Hepatic stellate cell (primary cell): ENCODE data around the gene HIVEP3.

ENCODE experiments used
- DNase-seq: peaks from one replicate; pipeline ENCODE4 v3.0.0; 2011; ENCODE audit warnings: low spot score

The HIVEP3 gene

DNA sequence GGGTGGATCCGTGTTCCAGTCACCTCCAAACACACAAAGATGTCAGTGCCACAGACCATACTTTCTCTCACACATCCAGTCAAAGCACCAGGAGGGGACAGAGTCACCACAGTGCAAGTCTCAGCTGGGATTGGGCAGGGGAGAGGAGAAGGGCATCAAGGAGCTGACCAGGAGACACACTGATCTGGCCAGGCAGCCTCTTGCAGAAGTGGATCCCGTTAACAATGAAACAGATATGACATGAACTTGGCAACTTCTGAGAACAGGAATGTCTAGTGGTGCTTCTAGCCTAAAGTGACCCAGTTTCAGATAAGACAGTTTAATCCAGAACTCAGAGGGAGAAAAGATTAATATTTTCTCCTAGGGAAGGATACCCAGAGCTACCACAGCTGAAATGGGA, 71.0 kb downstream of the HIVEP3 start:
- DNase-seq = no peak

DNA sequence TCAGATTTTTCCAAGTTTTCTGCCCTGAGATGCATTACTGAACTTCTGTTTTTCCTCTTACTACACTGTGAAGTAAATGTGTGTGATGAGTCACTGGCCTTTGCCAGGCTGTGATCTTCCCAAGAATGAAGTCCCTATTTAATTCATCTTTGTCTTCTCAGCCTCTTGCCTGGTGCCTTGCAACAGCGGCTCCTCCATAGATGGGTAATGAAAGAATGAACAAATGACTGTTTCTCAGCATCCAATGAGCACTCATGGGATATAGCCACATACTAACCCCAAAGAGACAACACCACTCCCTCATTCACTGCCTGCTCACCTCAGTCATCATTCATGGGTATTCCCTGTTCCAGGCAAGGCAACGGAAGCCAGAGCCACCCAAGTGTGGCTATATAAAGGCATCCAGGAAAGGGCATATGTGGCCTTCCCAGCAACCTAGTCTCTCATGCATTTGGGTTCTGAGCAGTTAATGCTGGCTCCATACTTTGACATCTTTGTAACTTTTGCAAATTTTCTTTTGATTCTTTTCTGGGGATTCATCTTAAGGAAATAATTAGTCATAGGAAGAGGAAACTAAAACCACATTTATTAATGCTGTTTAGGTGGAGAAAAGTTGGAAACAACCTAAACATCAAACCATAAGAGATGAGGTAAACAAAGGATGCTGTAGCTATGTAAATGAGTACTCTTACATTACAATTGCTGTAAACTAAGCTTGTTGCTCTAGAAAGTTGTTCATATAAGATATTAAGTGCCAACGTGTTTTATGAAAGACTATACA, 71.9 kb downstream of the HIVEP3 start:
- DNase-seq = peak; percentile 36

DNA sequence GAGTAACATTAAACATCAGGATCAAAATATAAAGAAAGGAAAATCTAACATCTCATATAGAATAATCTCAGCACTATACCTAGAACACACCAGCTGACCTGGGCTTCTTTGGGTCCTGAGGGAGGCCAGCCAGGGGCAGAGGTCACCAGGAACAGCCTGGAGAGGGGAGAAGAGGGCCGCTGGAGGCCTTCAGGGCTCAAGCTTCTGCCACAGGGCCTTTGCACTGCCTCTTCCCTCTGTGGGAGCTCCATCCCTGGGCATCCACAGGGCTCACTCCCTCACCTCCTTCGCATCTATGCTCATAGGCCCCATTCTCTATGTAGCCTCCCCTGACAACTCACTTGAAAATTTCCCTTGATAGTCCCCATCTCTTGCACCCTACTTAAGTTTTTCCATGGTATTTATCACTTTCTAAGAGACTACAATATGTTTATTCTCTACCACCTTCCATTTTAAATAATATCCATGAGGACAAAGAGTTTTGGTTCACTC, 73.9 kb downstream of the HIVEP3 start:
- DNase-seq = no peak

DNA sequence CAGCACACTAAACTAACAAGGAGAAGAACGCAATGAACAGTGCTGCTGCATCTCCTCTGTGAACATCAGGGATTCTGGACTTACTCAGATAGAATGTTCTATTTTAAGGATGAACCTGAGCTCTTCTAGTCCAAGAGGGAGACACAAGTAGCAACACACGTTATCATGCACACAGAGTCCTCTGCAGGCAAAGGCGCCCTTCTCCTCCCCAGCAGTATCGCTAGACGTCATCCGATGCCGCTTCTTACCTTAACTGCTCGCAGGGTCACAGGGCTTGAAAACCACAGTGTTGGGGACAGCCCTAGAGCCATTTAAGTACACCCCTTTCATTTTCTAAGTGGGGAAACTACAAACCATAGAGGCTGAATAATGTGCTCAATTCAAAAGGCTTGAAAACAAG, 74.5 kb downstream of the HIVEP3 start:
- no peak for DNase-seq

DNA sequence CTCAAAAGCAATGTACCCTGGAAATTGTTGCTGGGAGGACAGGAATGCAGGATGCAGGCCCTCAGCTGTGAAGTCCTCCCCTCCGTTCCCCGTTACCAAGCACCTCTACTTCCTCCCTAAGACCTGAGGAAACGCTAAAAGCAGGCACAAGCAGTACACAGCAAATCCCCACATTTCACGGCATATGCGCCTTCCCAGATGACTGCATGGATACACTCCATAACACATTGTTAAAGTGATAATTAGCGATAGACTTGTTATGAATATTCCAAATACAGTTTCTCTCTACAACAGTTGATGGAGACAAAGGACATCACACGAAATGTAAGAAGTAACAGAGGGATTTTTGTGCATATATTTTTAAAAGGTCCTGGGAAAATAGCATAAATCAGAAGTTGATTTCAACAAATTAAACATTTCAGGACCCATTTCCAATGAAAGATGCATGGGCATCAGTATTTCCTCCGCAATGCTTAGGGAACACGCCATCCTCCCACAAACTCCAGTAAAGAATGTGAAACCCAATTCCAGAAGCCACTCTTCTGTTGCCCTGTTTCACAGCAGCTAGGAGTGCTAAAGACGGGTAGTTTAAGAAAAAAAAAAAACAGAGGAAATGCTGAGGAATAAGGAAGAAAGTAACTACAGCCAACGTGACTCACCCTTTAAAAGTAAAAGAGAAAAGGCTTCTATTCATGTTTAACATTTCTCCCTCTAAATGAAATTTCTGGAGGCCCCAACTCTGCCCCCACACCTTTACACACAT, 75.5 kb downstream of the HIVEP3 start:
- peak; percentile 18 for DNase-seq

DNA sequence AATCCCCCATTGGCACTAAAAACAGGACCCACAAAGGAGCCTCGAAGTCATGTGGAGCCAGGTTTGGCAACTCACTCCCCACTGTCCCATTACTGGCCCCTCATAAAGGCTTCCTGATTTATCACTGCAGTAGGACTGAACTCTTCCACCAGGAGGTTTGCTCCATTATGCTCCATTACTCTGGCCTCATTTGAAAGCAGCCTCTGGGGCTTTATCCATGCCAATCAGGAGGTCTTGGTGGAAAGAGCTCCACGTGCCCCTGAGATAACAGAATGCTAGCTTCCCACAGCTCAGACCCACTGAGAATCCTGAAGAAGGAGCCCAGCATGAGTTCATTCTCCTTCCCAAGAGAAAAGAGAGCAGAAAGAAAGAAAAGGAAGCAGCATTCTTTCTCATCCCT, 76.4 kb downstream of the HIVEP3 start:
- DNase-seq = no peak

DNA sequence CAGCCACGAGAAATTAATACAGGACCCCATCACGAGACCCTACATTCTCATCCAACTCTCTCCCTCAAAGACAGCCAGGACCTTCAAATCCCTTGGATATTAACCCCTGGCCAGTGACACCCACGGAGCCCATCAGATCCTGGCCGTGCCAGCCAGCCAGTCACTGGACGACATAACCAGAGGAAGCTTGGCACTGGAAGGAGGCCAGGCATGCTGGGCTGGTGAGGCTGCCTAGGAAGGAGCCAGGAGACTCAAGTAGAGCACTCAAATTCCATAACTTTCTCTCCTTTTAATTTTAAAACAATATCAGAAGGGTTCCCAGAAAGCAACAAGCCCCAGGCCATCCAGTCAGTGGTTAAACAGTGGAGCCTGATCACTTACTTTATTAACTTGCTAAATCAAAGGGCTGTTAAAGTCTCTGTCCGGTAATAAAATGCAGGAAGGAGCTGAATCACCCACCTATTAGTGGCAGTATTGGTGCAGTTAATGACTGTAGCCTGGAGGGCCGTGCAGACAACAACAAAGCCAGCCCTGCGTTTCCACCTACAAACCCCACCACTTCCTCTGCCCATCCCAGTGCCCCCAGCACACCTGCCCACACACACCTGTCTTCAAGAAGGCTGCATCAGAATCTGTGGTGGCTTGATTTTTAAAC, 78.0 kb downstream of the HIVEP3 start:
- no peak for DNase-seq

DNA sequence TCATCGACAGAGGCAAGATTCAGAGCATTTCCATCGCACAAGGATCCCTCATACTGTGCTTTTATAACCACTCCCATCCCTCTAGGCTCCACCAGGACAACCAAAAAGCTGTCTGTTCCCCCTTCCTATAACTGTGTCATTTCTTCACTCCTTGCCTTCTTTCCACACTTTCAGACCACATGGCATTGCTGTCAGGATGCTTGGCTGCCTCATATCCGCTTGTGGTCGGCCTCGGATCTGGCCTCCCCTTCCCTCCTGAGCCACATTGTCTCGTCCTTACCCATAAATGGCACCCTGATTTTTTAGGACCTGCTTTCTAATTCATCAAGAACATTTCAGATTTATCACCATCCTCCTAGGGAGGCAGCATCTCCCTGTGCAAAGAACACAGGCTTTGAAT, 80.5 kb downstream of the HIVEP3 start:
- DNase-seq = no peak

DNA sequence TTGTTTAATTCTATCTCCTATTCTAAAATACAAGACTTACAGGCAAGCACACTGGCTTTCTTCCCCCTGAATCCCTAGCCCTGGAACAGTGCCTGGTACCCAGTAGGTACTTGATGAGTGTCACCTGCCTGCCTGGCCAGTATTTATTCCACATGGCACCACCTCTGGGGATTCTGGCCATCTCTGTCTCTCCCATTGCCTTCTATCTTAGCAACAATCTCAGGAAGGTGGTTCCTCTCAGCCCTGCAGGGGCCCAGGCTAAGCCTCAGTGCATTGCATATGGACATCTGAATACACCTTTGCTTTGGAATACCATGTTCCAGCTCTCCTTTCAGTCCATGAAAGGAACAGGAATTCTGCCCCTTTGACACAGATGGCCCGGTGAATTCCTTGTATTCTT, 81.0 kb downstream of the HIVEP3 start:
- DNase-seq = no peak

DNA sequence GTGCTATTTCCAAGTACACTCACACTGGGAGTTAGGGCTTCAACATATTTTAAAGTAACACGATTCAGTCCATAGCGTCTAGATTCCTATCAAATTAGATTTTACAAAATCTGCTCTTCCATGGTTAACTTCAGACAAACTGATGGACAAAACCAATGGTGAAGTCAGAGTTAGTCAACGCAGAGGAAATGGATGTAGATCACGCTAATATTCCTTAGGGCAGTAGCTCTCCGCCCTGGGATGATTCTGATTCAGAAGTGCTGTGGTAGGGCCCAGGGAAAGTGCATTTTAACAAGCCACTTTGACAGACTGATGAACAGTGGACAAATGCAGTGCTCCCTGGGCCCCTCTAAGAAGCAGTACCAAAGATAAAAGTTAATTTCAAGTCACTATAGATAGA, 83.2 kb downstream of the HIVEP3 start:
- DNase-seq = no peak

DNA sequence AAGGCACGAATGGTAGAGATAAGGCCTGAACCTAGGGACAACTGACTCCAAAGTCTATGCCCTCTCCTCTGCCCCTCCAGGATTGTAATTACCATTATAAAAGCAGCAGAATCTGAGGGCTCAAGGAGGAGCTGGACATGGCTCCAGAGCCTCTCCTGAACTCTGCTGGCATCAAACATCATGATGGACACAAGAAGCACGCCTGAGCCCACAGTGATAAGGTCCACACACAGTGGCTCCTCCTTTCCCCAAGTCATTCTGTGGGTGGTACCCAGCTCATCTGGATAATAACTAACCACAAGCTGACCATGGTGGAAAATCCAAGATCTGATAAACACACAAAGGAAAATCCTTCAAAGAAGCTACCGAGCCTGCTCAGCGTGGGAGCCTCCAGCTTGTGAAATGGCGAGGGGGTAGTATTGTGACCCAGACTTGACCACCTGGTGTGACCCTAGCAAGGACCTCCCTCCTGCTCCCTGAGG, 85.2 kb downstream of the HIVEP3 start:
- DNase-seq = no peak

DNA sequence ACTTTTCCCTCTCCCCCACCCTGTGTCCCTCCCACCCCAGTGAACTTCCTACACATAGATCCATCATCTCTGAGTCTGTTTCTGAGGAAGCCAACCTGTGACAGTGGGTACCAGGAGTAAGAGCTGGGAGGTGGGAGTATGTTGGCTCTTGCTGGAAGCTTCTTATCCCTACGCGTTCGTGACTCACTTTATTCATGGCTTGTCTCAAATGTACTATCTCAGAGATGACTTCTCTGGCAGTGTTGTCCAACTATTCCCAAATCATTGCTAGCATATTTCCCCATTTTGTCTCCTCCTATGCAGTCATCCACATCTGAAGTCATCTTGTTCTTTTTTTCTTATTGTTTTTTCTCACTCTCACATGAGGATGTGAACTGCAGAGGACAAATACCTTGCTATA, 88.0 kb downstream of the HIVEP3 start:
- no peak for DNase-seq

DNA sequence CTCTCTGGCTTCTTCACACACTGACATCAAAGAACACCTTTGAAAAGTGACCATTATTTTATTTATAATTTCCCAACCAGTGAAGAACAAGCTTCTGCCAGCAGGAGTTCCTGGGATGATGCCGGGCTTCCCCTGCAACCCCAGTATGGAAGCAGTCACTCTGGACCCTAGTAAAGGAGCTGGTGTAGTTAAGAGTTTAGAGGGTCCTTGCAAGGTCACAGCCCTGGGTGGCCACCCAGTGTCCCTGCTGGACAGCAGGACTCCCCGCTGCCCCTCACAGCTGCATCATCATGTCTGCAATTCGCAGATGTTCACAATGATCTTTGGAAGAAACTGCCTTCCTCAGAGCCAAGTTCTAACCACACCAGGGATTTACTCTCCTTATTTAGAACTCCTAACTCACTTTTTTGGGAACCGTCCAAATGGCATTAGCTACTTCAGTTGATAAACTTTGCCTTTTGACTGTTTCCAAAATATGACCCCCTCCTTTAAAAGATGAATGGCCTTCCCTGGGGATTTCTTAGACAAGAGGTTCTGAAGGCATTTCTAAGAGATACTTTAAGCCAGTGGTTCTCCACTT, 90.6 kb downstream of the HIVEP3 start:
- DNase-seq = no peak

DNA sequence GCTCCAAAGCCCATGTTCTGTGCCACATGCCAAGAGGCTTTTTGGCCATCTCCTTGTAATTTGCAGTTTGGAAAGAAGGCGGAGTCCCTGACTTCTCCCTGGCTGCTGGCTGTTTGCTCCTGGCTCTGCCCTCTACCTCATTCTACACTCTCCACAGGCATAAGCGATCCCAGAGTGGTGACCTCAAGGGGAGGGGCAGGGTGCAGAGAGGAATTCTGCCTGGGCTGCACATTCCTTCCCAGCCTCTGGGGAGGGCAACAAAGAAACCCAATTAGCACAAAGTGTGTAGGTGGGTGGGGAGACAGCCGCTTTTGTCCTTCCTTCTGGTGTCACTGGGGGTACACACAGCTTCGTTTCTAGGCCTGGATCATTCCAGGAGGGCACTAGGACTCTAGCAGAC, 95.3 kb downstream of the HIVEP3 start:
- peak; percentile 43 for DNase-seq

DNA sequence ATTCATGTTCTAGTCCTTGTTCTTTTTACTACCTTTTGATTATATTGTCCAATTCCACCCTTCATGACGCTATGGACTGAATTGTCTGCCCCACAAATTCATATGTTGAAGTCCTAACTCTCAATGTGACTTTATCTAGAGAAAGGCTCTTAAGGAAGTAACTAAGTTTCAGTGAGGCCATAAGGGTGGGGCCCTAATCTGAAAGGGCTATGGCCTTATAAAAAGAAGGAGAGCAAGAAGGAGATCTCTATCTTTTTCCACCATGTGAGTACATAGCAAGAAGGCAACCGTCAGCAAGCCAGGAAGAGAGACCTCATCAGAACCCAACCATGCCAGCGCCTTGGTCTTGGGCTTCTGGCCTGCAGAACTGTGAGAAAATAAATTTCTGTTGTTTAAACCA, 95.9 kb downstream of the HIVEP3 start:
- no peak for DNase-seq

DNA sequence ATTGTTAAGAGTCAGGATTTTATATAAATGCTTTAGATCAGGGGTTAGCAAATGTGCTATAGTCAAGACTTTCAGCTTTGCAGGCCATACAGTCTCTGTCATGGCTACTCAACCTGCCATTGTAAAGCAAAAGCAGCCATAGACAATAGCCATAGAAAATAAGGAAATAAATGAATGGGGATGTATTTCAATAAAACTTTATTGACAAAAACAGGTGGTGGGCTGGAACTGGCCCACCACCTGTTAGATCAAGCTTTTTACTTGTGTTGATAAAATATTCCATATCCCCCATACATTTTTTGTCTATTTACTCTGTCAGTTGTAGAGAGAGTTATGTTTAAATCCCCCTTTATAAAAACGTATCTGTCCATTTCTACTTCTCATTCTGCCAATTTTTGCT, 98.9 kb downstream of the HIVEP3 start:
- DNase-seq = no peak

DNA sequence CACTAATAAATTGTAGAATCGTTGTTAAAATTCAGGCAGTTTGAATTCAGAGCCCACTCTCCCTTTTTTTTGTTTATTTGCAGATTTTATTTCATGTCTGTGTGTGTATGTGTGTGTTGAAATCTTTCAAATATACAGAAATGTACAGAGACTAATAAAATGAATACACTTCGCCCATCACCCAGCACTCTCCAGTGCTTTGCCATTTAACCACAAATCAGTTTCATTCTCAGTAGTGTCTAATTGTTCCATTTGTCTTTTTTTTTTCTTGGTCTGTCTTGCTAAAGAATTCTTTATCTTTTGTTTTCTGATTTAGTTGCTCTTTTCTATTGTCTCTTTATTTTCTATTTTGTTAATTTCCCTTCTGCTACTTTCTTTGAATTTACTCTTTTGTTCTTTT, 99.7 kb downstream of the HIVEP3 start:
- no peak for DNase-seq

DNA sequence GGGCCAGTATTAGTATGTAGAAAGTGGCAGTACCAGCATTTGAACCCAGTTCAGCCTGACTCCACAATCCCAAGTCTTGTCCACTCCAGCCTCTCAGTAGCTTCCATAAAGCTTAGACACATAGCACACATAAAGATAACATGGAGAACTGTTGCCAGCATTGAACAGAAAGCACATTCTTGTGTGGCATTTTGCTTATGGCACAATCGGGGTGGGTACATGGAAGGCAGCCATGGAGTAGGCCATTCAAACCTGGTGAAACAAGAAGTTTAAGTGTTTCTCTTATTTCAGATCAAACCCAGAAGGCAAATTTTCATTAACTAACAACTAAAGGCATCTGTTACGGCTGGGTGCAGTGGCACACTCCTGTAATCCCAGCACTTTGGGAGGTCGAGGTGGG, 102.7 kb downstream of the HIVEP3 start:
- DNase-seq = no peak

DNA sequence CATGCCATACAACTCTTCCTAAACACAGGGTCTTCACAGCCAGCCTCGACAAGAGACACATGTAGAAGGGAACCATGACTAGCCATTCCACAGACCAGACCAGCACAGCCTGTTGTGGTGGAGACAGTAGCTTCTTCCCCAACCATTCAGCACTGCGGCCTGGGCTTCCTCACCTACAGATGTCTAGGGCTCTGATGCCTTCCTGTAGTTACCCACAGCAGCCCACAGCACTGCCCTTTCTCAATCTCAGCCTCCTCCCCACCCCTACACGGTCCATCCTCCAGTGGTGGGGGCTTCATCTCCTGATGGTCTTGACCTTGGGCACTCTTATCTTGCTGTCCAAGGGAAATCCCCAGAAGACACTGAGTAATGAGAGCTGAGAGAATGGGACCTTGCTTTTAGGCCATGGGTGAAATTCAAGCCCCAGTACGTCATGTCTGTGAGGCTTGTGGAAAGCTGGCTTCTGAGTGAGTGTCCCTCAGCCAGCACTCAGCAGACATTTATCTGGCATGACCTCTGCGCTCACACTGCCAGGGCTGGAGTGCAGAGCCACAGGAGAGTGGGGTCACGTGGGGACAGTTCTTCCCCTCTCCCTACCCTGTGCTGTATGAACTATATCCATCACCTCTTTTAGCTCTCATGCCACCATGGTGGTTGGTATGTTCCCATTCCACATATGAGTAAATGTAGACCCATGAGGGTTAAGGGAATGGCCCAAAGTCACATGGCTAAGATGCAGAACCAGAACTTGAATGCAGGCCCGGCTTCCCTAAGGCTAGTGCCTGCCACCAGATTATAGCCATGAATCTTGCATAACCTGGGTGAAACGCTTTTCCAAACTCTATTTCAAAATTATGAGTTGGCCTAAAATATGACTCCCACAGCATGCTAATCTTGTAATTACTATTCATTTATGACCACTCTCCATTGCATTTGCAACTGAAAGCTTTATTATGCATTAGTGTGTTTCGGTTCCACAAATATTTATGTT, 104.7 kb downstream of the HIVEP3 start:
- DNase-seq = no peak

DNA sequence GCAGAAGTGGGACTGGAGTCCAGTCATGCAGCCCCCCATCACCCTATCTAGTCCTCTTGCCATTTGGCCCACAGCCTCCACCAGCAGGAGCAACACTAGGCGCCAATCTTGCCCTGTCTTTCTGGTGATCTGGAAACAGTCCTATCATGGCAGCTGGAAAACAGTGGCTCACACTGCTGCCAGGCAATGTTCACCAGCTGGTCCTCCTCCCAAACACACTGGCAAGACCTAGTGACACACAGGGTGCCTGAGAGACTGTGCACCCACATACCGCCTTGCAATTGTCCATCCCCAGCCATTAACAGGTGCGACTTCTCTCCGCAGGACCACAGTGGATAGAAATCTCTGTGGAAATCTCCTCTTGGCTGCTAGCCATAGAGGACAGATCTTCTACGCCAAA, 105.5 kb downstream of the HIVEP3 start:
- no peak for DNase-seq

DNA sequence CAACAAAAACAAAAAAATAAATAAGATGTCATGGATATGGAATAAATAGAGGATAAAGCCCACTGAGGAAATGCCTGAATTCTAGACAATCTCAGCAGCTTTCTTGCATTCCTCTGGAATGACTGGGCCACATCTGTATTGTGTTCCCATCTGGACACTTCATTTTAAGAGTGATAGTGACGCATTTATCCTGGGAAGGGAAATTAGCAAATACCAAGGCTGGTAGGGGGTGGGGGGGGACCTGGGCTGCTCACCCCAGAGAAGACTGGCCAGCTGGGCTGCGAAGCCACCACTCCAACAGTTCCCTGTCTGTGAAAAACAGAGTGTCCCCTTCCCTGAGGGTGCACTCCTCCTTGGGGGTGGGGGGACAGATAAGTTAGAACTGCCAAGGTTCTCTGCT, 106.3 kb downstream of the HIVEP3 start:
- peak; percentile 55 for DNase-seq
